ENCODE measurements around the gene EXOSC3. TPM values are rescaled to one million over a fixed set of nuclear protein-coding genes. Genes with fewer than 3 reads are reported as not detected.

The EXOSC3 gene
- total and polyA plus RNA-seq, 2 of the 8 experiments (the other 6 are each of a cell fraction or from before 2014, with no cell fraction given), result 46.7 to 73.4 TPM

- no peak for TF ChIP-seq SIN3A (conservative IDR thresholded peaks at IDR 0.05 in 1 of 2, IDR thresholded peaks at IDR 0.05 in 1 of 2; ENCODE audit: low read depth in 1 of 2, low read length in 2 of 2)
- peak; percentile 64; the same call in 1 of the 2 replicates for TF ChIP-seq GABPA (IDR thresholded peaks at IDR 0.05; ENCODE audit: borderline replicate concordance, insufficient read depth, low read length)
- TF ChIP-seq RAD21 (IDR thresholded peaks at IDR 0.05 in 1 of 2, conservative IDR thresholded peaks at IDR 0.05 in 1 of 2; ENCODE audit: low read depth in 2 of 2, low read length in 2 of 2), result no peak
- TF ChIP-seq, protein P1, sequence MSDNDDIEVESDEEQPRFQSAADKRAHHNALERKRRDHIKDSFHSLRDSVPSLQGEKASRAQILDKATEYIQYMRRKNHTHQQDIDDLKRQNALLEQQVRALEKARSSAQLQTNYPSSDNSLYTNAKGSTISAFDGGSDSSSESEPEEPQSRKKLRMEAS (IDR thresholded peaks at IDR 0.05), result peak; percentile 11; the same call in 1 of the 2 replicates
Measured at GRCh38 chr9:37753489-37754190, 31.2 kb downstream of the EXOSC3 start, which contains the start of gene TRMT10B (continued).
